ENCODE data around the gene CLEC16A.
A peak's percentile ranks its signal among the peaks of the same experiment; 100 is the strongest.

The CLEC16A gene

GRCh38 chr16:11046382-11046931 is 102.1 kb downstream of the CLEC16A start:
- no peak for DNase-seq

- DNase-seq = no peak
Measured at GRCh38 chr16:11047057-11047456, 102.7 kb downstream of the CLEC16A start.

- no peak for DNase-seq
Measured at GRCh38 chr16:11047939-11048800, 103.8 kb downstream of the CLEC16A start.

- DNase-seq = no peak
Measured at GRCh38 chr16:11049396-11050059, 105.2 kb downstream of the CLEC16A start.

- DNase-seq = no peak
Measured at GRCh38 chr16:11050536-11050935, 106.2 kb downstream of the CLEC16A start.

DNA sequence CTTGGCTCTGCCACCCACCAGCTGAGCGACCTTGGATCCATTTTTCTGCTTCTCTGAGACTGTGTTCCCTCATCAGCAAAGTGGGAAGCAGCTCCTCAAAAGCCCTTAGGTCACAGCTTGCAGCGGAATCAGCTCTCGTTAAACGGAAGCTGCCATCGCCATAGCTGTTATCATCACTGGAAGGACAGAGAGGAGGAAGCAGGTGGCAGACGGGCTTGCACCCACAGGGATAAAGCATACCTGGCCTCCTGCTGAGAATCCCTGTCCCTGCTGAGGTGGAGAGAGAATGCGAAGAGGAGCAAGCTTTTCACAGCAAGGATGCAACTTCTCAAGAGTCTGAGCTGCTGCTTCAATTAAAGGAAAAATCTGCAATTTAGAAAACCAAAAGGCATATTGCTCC is 106.6 kb downstream of the CLEC16A start:
- DNase-seq = no peak

- DNase-seq = no peak
Measured at GRCh38 chr16:11051430-11051829, 107.1 kb downstream of the CLEC16A start.

DNA sequence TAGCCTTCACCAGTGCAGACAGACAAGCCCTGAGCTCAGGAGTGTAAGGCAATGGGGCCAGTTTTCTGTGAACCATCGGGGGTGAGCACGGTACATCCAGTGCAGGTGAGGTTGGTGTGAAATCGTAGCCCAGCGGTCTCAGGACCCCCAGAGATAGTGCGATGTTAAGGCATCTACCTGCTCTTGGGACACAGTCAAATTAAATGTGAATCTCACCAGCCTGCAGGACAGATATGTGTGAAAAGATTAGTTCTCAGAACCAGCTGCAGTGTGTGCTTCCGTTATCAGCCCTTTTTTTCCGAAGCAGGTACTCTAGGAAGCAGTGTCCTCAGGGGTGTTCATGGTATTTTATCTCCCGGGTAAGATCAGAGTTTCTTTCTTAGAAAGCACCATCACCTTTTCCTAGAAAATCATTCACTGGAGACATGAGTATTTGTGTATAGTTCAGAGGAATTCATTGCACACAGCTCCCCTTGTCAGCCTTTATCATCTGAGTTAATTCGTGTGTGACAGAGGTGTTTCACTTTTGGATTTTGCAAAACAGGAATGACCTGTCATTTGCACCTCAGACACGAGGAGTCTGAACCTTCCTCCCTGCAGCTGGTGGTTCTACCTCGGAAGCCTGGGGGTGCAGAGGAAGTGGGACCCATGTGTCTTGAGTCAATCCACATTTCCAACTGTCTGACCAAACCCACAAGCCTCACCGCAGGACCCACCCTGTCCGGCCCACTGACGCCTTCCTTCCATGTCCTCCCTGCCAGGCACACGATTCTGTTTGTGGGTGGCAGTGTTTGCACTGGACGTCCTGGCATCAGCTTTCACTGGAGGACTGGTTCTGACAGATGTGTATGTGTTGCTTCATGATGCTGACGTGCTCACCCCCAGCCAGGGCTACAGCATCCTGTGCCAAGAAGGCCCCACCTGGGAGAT is 107.8 kb downstream of the CLEC16A start:
- peak; percentile 30 for DNase-seq

- DNase-seq = no peak
Measured at GRCh38 chr16:11053916-11054460, 109.6 kb downstream of the CLEC16A start.

- DNase-seq = no peak
Measured at GRCh38 chr16:11056090-11056992, 112.0 kb downstream of the CLEC16A start.

DNA sequence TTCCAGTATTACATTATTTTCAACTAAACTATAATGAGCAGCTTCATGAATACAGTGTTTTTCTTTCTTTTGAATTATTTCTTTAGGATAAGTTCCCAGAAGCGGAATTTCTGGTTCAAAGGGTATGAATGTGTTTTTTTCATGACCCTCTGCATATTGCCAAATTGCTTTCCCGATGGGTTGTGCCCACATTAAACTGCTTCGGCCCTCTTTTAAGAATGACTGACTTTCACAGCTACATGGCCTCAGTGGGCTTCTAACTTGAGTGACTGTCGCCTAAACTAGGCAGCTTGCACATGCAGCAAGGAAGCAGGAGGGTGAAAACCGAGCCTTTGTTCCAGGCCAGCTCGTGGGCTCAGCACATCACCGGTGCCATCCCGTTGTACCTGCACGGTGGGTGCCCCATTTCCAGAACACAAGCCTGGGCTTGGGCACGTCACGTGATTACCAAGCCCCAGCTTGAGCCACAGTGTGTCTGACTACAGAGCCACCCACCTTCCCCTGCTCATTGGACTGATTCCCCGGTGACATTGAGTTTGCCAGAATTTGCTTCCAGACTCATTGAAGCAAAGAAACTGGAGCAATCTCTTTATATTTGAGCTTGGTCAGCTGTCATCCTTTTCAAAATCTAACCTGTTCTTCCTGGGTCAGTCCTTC is 112.8 kb downstream of the CLEC16A start:
- no peak for DNase-seq

DNA sequence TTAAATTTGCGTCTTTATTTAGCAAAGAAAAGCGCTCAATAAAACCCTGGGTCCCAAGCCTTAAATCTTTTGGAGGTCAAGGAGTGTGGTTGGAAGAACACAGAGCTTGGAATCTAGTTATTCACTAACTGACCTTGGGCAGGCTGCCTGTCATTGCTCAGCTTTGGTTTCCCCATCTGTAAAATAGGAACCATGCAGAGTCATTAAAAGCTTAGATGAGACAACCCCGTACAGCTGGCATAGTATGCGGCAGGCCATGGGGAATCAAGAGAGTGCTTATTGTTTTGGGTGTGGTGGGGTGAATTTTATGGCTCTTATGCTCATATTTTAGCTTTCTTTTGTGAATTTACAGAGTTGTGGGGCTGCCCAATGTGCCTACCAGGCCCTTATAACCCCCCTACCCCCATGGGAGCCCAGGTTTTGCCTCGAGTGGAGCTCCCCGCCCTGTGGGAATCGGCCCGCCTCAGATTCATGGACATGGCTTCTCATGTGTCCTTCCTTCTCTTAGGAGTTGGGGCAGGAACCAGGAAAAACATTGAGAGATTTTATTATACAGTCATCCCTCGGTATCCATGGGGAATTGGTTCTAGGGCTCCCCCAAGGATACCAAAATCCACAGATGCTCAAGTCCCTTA is 113.5 kb downstream of the CLEC16A start:
- DNase-seq = no peak

DNA sequence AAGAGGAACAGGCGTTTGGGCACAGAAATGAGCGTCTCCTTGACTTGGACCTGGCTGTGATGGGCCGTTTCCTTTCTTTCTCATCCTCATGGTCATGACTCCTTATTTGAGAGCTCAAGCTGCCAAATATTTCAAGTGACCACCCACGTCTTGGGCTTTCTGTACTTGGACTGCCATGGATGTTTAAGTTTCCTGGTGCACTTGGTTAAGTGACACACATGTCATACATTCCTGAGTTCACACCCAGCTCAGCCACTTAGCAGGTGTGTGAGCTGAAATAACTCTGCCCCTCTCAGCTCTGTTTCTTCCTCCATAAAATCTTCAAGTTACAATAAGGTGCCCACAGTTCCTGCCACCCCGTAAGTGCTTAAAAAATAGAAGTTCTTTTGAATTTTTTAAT is 114.5 kb downstream of the CLEC16A start:
- no peak for DNase-seq

DNA sequence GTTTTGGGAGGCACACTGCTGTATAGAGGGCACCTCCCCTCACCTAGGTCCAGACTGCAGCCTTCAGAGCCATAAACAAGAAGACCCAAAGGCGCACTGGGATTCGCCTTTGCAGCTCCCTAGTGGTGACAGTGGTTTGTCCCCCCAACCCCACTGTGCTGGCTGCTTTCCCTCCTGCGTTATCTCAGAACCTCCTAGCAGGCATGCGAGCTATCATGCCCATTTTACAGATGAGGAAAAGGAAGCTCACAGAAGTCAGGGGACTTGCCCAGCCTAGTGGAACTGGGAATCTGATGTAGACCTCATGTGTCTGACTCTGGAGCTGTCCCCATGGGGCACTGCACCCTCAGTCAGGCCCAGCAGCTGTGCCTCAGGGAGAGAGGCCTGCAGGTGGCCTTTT is 115.2 kb downstream of the CLEC16A start:
- no peak for DNase-seq

GRCh38 chr16:11060364-11060763 is 116.0 kb downstream of the CLEC16A start:
- no peak for DNase-seq

- DNase-seq = no peak
Measured at GRCh38 chr16:11060842-11061241, 116.5 kb downstream of the CLEC16A start.

- no peak for DNase-seq
Measured at GRCh38 chr16:11061629-11062270, 117.4 kb downstream of the CLEC16A start.

- no peak for DNase-seq
Measured at GRCh38 chr16:11063448-11064201, 119.3 kb downstream of the CLEC16A start.

- DNase-seq = no peak
Measured at GRCh38 chr16:11064202-11064540, 119.8 kb downstream of the CLEC16A start.
